ENCODE measurements around the gene GLI2. TPM values are rescaled to one million over a fixed set of nuclear protein-coding genes. Genes with fewer than 3 reads are reported as not detected.
A peak's percentile ranks its signal among the peaks of the same experiment; 100 is the strongest.

The GLI2 gene
- polyA plus RNA-seq, 2 of the 4 experiments (the other 2 are of a cell fraction): 5.6 to 12.5 TPM

- Histone ChIP-seq H3K27ac (0 out of 6 replicates have a peak overlapping the region, but pooled peaks of 1 of the 2 experiments have one; percentile 10), H3K4me3 (no peak overlapping the region), H3K4me1 (peaks cover 30% of the 10 kb centered on the region), H3K9me3 (no peaks in the 10 kb centered on the region), H3K4me2 (no peak overlapping the region)
- ATAC-seq (no peak), DNase-seq (ENCODE audit: low read depth in 1 of 2, low spot score in 1 of 2) (no peak), FAIRE-seq (no peak)
- TF ChIP-seq MAFK (IDR thresholded peaks at IDR 0.05; ENCODE audit: partially characterized antibody): no peak
- no peak for TF ChIP-seq KDM1A (IDR thresholded peaks at IDR 0.05; ENCODE audit: low read depth)
- TF ChIP-seq BCL3 (IDR thresholded peaks at IDR 0.05): no peak
- TF ChIP-seq NPAS2 (CRISPR knock-in tag; IDR thresholded peaks at IDR 0.05; ENCODE audit: borderline replicate concordance): no peak
- no peak for TF ChIP-seq BHLHE40 (IDR thresholded peaks at IDR 0.05; ENCODE audit: low read depth, low read length)
- no peak for TF ChIP-seq SMC3 (IDR thresholded peaks at IDR 0.05)
- TF ChIP-seq CBX2 (IDR thresholded peaks at IDR 0.05; ENCODE audit: borderline replicate concordance, low read depth): no peak
- TF ChIP-seq EP300 (IDR thresholded peaks at IDR 0.05): no peak
- TF ChIP-seq HES2 (IDR thresholded peaks at IDR 0.05): no peak
- no peak for TF ChIP-seq ZC3H11A (IDR thresholded peaks at IDR 0.05)
- no peak for TF ChIP-seq FOSB (CRISPR knock-in tag; IDR thresholded peaks at IDR 0.05)
- no peak for TF ChIP-seq TP53 (CRISPR knock-in tag; IDR thresholded peaks at IDR 0.05)
- 92% methylated on average over 10 of the region's 10 CpGs for WGBS (ENCODE audit: missing lambda C conversion rate)
- ChIA-PET POLR2A (no interaction called here), CTCF (interaction anchor here (0.6 to 2.4 kb wide), 6 partner anchors 22 to 347 kb away, joined by 3 to 9 read pairs (median 4); no protein-coding TSS in a partner anchor)
These were observed 2.3 kb upstream of the GLI2 start for GRCh38 chr2:120733238-120733932.

DNA sequence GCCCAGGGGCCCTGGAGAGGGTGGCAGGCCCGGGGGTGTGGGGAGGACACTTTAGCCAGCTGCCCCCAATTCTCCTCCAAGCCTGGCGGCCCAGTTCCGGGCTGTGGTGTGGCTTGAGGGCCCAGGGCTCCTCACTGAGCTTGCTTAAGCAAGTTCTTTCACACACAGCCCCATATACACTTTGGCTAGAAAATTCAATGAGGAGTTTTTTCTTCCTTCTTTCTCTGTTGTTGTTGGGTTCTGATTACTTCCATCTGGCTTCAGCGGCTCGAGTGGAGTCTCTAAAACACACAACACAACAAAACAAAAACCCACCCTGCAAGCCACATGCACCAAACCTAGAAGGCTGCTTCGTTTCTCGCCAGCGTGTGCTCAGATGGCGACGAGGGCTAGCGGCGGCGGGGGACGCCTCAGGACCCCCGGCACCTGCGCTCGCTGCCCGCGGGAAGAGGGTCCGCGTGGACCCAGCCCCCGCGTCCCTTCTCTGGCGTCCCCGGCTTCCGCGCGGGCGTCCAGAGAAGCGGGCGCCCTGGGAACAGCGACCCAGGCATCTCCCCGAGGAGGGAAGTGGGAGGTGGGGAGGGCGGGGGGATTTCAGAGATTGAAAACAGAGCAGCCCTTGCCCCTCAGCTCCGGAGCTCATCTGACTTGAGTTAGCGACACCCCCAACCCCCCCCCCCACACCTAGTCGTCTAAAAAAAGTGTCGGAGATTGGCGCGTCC lies 577 bp upstream of the GLI2 start:
- FAIRE-seq: no peak
- no peak for DNase-seq (ENCODE audit: low read depth in 1 of 2, low spot score in 1 of 2)
- CTCF ChIA-PET: interaction anchor here (1.0 to 4.3 kb wide), 23 partner anchors 9 to 335 kb away, joined by 3 to 22 read pairs (median 4); no protein-coding TSS in a partner anchor
- no peak for ATAC-seq
- peak overlapping the region; percentile 73 for H3K4me3 ChIP-seq
- TF ChIP-seq KDM5A (IDR thresholded peaks at IDR 0.05) (no peak), HOXA7 (CRISPR knock-in tag; IDR thresholded peaks at IDR 0.05) (no peak), POLR2AphosphoS2 (conservative IDR thresholded peaks at IDR 0.05; ENCODE audit: low read length) (no peak), E2F6 (IDR thresholded peaks at IDR 0.05; ENCODE audit: borderline replicate concordance, low read depth) (peak; percentile 20), CEBPB (IDR thresholded peaks at IDR 0.05) (no peak), MYC (IDR thresholded peaks at IDR 0.05; ENCODE audit: borderline replicate concordance, low read length) (no peak)
- H3K9me3 ChIP-seq: no peaks in the 10 kb centered on the region
- H3K4me2 ChIP-seq: peak overlapping the region; percentile 99
- POLR2A ChIA-PET: interaction anchor here (0.6 to 4.2 kb wide), 2 partner anchors 200 to 340 kb away, joined by 3 to 25 read pairs; no protein-coding TSS in a partner anchor
- WGBS (ENCODE audit: missing lambda C conversion rate): 15% methylated on average over 19 of the region's 40 CpGs
- peak overlapping the region; percentile 93 to 98 for H3K27ac ChIP-seq
- H3K4me1 ChIP-seq: peaks cover 36% of the 10 kb centered on the region

DNA sequence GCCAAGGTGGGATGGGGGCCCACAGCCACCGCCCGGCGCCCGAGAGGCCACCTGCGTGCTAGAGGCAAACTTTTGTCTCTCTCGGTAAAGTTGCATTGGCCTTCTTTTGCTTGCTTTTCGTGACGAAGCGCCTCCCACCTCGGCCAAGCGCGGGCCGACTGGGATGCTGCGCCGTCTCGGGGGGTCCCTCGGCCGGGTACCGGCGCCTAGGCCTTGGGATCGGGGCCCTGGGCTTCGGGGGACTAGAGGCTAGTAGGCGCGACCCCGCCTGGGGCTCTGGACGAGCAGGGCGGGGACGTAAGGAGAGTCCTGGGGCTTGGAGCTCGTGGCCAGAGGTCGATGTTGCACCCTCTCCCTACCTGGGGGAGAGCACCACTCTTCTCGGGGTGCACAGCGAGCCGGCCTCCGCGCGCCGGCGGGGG lies 545 bp downstream of the GLI2 start:
- ATAC-seq (peak; percentile 50 to 54), DNase-seq (ENCODE audit: low read depth in 1 of 2, low spot score in 1 of 2) (peak; percentile 33 to 40), FAIRE-seq (no peak)
- 0% methylated on average over 1 of the region's 38 CpGs for WGBS (ENCODE audit: missing lambda C conversion rate)
- Histone ChIP-seq H3K4me1 (peaks cover 44% of the 10 kb centered on the region), H3K27ac (peak overlapping the region; percentile 93 to 98), H3K4me2 (peak overlapping the region; percentile 99), H3K4me3 (peak overlapping the region; percentile 73), H3K9me3 (no peaks in the 10 kb centered on the region)
- ChIA-PET POLR2A (interaction anchor here (0.6 to 4.2 kb wide), 3 partner anchors 14 to 339 kb away, joined by 3 to 25 read pairs (median 4); no protein-coding TSS in a partner anchor), CTCF (interaction anchor here (0.6 to 4.3 kb wide), 25 partner anchors 8 to 345 kb away, joined by 3 to 22 read pairs (median 4); no protein-coding TSS in a partner anchor)
- TF ChIP-seq NFE2L2 (conservative IDR thresholded peaks at IDR 0.05; ENCODE audit: low read length) (no peak), ZC3H11A (IDR thresholded peaks at IDR 0.05) (no peak), RNF2 (IDR thresholded peaks at IDR 0.05; ENCODE audit: borderline replicate concordance, low read depth) (no peak), MAZ (IDR thresholded peaks at IDR 0.05; ENCODE audit: borderline replicate concordance, low read depth, low read length) (no peak), JUNB (IDR thresholded peaks at IDR 0.05) (no peak), MAFK (IDR thresholded peaks at IDR 0.05; ENCODE audit: partially characterized antibody) (no peak), TP53 (CRISPR knock-in tag; IDR thresholded peaks at IDR 0.05) (no peak), HDAC2 (IDR thresholded peaks at IDR 0.05) (no peak), POLR2A (IDR thresholded peaks at IDR 0.05; ENCODE audit: low read length) (no peak)
- TF ChIP-seq, protein P1, sequence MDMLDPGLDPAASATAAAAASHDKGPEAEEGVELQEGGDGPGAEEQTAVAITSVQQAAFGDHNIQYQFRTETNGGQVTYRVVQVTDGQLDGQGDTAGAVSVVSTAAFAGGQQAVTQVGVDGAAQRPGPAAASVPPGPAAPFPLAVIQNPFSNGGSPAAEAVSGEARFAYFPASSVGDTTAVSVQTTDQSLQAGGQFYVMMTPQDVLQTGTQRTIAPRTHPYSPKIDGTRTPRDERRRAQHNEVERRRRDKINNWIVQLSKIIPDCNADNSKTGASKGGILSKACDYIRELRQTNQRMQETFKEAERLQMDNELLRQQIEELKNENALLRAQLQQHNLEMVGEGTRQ (IDR thresholded peaks at IDR 0.05): no peak
- TF ChIP-seq, protein P2, sequence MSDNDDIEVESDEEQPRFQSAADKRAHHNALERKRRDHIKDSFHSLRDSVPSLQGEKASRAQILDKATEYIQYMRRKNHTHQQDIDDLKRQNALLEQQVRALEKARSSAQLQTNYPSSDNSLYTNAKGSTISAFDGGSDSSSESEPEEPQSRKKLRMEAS (IDR thresholded peaks at IDR 0.05): peak; percentile 18; the same call in 1 of the 2 replicates
- TF ChIP-seq, protein P3, sequence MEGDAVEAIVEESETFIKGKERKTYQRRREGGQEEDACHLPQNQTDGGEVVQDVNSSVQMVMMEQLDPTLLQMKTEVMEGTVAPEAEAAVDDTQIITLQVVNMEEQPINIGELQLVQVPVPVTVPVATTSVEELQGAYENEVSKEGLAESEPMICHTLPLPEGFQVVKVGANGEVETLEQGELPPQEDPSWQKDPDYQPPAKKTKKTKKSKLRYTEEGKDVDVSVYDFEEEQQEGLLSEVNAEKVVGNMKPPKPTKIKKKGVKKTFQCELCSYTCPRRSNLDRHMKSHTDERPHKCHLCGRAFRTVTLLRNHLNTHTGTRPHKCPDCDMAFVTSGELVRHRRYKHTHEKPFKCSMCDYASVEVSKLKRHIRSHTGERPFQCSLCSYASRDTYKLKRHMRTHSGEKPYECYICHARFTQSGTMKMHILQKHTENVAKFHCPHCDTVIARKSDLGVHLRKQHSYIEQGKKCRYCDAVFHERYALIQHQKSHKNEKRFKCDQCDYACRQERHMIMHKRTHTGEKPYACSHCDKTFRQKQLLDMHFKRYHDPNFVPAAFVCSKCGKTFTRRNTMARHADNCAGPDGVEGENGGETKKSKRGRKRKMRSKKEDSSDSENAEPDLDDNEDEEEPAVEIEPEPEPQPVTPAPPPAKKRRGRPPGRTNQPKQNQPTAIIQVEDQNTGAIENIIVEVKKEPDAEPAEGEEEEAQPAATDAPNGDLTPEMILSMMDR (IDR thresholded peaks at IDR 0.05): no peak

All from A549 (cell line).